ENCODE data around the gene ABI1. TPM values are rescaled to one million over a fixed set of nuclear protein-coding genes. Genes with fewer than 3 reads are reported as not detected.

The ABI1 gene
- total RNA-seq, 6 experiments from 2014 or later = 13.4 to 25.3 (median 17.4) TPM

DNA sequence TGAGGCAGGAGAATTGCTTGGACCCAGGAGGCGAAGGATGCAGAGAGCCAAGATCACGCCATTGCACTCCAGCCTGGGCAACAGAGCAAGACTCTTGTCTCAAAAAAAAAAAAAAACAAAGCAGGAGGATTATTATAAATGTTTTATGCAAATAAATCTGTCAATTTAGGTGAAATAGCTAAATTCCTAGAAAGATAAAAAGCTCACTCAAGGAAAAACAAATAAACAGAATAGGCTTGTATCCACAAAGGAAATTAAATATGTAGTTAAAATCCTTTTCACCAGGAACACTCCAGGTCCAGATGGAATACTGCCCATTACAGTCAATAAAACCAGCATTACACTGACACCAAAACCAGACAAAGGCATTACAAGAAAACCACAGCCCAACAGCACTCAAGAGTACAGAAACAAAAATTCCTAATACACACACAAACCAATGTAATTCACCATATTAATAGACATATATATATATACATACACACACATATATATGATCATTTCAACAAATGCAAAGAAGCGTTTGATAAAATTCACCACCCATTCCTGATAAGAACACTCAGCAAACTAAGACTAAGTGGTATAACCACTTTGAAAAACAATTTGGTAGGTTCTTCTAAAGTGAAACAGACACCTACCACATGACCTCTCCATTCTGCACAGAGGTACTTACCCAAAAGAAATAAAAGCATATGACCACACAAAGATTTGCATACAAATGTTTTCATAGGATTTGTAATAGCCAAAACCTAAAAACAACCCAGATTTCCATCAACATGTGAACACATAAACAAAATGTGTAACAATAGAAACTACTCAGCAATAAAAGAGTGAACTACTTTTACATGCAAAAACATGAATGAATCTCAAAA lies 38.8 kb downstream of the ABI1 start:
- no peaks in the 10 kb centered on the region for H3K27me3 ChIP-seq
- H3K36me3 ChIP-seq = no peaks in the 10 kb centered on the region
- no peak overlapping the region for H3K4me3 ChIP-seq
- no peak overlapping the region for H3K27ac ChIP-seq
- TF ChIP-seq, protein P1, sequence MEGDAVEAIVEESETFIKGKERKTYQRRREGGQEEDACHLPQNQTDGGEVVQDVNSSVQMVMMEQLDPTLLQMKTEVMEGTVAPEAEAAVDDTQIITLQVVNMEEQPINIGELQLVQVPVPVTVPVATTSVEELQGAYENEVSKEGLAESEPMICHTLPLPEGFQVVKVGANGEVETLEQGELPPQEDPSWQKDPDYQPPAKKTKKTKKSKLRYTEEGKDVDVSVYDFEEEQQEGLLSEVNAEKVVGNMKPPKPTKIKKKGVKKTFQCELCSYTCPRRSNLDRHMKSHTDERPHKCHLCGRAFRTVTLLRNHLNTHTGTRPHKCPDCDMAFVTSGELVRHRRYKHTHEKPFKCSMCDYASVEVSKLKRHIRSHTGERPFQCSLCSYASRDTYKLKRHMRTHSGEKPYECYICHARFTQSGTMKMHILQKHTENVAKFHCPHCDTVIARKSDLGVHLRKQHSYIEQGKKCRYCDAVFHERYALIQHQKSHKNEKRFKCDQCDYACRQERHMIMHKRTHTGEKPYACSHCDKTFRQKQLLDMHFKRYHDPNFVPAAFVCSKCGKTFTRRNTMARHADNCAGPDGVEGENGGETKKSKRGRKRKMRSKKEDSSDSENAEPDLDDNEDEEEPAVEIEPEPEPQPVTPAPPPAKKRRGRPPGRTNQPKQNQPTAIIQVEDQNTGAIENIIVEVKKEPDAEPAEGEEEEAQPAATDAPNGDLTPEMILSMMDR (IDR thresholded peaks at IDR 0.05) = no peak
- TF ChIP-seq POLR2A (IDR thresholded peaks at IDR 0.05) = no peak
- H3K4me1 ChIP-seq = no peaks in the 10 kb centered on the region
- DNase-seq (no peak), ATAC-seq (no peak)
- 100% methylated on average over 3 of the region's 3 CpGs for WGBS (ENCODE audit: insufficient coverage, low coverage, low lambda C conversion rate, missing lambda C conversion rate)
- intact Hi-C loops (cut with DNase I) = no loop called here
- no peaks in the 10 kb centered on the region for H3K9me3 ChIP-seq

DNA sequence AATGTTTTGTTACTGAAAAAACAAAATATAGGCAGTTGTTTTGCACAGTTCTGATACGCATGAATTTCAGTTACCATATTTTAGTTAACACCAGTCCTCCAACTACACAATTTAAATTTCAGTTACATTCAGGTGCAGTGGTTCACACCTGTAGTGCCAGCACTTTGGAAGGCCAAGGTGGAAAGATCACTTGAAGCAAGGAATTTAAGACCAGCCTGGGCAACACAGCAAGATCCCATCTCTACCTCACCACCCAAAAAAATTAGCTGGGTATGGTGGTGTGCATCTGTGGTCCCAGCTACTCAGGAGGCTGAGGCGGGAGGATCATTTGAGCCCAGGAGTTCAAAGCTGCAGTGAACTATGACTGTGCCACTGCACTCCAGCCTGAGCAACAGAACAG lies 45.3 kb downstream of the ABI1 start:
- Histone ChIP-seq H3K27ac (no peak overlapping the region), H3K4me3 (no peak overlapping the region), H3K9me3 (no peaks in the 10 kb centered on the region), H3K36me3 (no peaks in the 10 kb centered on the region), H3K27me3 (no peaks in the 10 kb centered on the region), H3K4me1 (no peaks in the 10 kb centered on the region)
- DNase-seq (no peak), ATAC-seq (no peak)
- WGBS (ENCODE audit: insufficient coverage, low coverage, low lambda C conversion rate, missing lambda C conversion rate) = 100% methylated on average over 2 of the region's 2 CpGs
- TF ChIP-seq POLR2A (IDR thresholded peaks at IDR 0.05) = no peak
- TF ChIP-seq, protein P1 (IDR thresholded peaks at IDR 0.05) = no peak
- intact Hi-C loops (cut with DNase I) = no loop called here

DNA sequence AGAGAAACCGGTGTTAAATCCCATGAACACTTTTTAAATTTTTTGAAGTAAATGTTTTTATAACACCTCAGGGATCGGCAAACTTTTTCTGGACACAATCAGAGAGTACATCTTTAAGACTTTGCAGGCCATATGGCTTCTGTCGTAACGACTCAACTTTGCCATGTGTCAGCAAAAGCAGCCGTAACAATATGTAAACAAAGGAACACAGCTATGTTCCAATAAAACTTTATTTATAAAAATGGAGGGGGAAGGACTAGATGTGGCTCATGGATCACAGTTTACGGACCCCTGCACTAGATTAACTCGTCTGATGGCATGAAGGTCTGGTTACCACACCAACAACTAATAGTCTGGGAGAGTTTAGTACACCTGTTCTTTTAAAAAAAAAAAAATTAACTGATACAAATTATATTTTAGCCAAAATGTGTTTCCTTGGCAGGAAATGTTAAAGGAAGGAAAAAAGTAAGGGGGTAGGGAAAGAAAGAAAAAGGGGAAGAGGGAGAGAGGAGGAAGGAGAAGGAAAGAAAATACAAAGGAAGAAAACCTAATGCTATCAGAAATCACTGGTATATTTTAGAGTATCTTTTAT lies 50.2 kb downstream of the ABI1 start:
- Histone ChIP-seq H3K4me1 (peaks cover 0 to 12% (median 0%) of the 10 kb centered on the region in 4 donors), H3K4me3 (no peak overlapping the region), H3K27me3 (no peaks in the 10 kb centered on the region), H3K9me3 (no peaks in the 10 kb centered on the region), H3K27ac (no peak overlapping the region), H3K36me3 (no peaks in the 10 kb centered on the region)
- ATAC-seq = no peak
- intact Hi-C loops (cut with DNase I) = no loop called here
- TF ChIP-seq, protein P1 (IDR thresholded peaks at IDR 0.05) = no peak
- no peak for TF ChIP-seq POLR2A (IDR thresholded peaks at IDR 0.05)
- DNase-seq = no peak
- WGBS (ENCODE audit: insufficient coverage, low coverage, low lambda C conversion rate, missing lambda C conversion rate) = 74% methylated on average over 7 of the region's 7 CpGs

DNA sequence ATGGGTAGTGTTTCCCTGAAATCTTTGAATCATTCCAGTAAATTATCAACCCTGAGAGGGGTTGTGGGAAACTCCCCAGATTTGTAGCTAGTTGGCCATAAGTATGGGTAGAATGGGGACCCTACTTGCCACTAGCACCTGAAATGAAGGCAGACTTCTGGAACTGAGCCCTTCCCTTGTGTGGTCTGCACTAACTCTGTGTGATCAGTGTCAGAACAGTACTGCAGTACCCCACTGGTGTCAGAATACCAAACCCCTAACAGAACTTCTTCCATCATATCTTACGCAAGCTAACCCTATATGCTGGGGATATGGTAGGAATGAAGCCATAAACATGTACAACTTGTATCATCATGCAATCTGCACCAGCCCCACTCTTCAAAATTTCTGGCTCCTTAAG lies 50.8 kb downstream of the ABI1 start:
- intact Hi-C loops (cut with DNase I) = no loop called here
- ATAC-seq = no peak
- Histone ChIP-seq H3K27me3 (no peaks in the 10 kb centered on the region), H3K27ac (no peak overlapping the region), H3K4me3 (no peak overlapping the region), H3K9me3 (no peaks in the 10 kb centered on the region), H3K4me1 (peaks cover 0 to 18% (median 0%) of the 10 kb centered on the region in 4 donors), H3K36me3 (no peaks in the 10 kb centered on the region)
- no peak for DNase-seq
- TF ChIP-seq, protein P1 (IDR thresholded peaks at IDR 0.05) = no peak
- TF ChIP-seq POLR2A (IDR thresholded peaks at IDR 0.05) = no peak
- WGBS (ENCODE audit: insufficient coverage, low coverage, low lambda C conversion rate, missing lambda C conversion rate) = 100% methylated on average over 1 of the region's 1 CpG
